Measurements from ENCODE around the gene NSUN2. TPM values are rescaled to one million over a fixed set of nuclear protein-coding genes. Genes with fewer than 3 reads are reported as not detected.

NSUN2 gene
- total RNA-seq, result 10 to 100 TPM; 29.9 to 77.1 (median 51.7) TPM

GRCh38 chr5:6632888-6633468 is at the start of gene NSUN2, which contains the start of gene SRD5A1:
Gene NSUN2 (minus strand): TSS chr5:6633044. CDS start chr5:6632979, 65 bp downstream.
Gene SRD5A1 (plus strand): TSS chr5:6633440. CDS start chr5:6633577, 137 bp downstream.
- Histone ChIP-seq H3K36me3 (peaks cover 0 to 18% (median 7%) of the 10 kb centered on the region in 4 donors), H3K4me3 (peak within 1 kb of the TSS; percentile 89 to 93 (median 92)), H3K27me3 (no peaks in the 10 kb centered on the region), H3K27ac (peak within 1 kb of the TSS; percentile 85 to 94 (median 92)), H3K4me1 (peaks cover 9 to 27% (median 22%) of the 10 kb centered on the region in 4 donors), H3K9me3 (no peaks in the 10 kb centered on the region)
- WGBS, 2 donors (ENCODE audit: low coverage in 1 of 2), result 0% methylated on average over 62 of the region's 66 CpGs; no CpG with 5 or more reads in 1 of the 2 donors
- DNase-seq, result peak; percentile 94
- in situ Hi-C loops (cut with MboI; ENCODE audit: low pct_ligation_motif_present in 1 of 4, low pct_unique_long_range_greater_than_20kb in 1 of 4, low sequenced_read_pairs in 3 of 4), result loop anchor here in 2 of 4 donors (10.0 to 25.0 kb wide), 2 partner anchors 82 to 104 kb away; partner anchors contain the start of gene TENT4A (in 1 of the 2)
- intact Hi-C loops (cut with DNase I; ENCODE audit: low total_unique reads), result loop anchor here (2.0 to 5.0 kb wide), 2 partner anchors 79 to 112 kb away; partner anchors contain the start of gene TENT4A
- TF ChIP-seq CTCF (IDR thresholded peaks at IDR 0.05), result no peak
- no peak for TF ChIP-seq EP300 (IDR thresholded peaks at IDR 0.05; ENCODE audit: low read depth)
- peak; percentile 40 to 75 (median 75) for TF ChIP-seq POLR2AphosphoS5 (IDR thresholded peaks at IDR 0.05)
- peak; percentile 55 for TF ChIP-seq POLR2A (IDR thresholded peaks at IDR 0.05)

- WGBS, 2 donors (ENCODE audit: low coverage in 1 of 2), result 76% methylated on average over 8 to 11 of the region's 11 CpGs
- in situ Hi-C loops (cut with MboI; ENCODE audit: low pct_ligation_motif_present in 1 of 4, low pct_unique_long_range_greater_than_20kb in 1 of 4, low sequenced_read_pairs in 3 of 4) (no loop called here), intact Hi-C loops (cut with DNase I; ENCODE audit: low total_unique reads) (no loop called here)
- no peak for DNase-seq
- Histone ChIP-seq H3K27ac (no peak overlapping the region), H3K4me1 (peaks cover 0 to 5% (median 0%) of the 10 kb centered on the region in 4 donors), H3K4me3 (no peak overlapping the region), H3K36me3 (no peaks in the 10 kb centered on the region), H3K9me3 (no peaks in the 10 kb centered on the region), H3K27me3 (peaks cover 9% of the 10 kb centered on the region)
- TF ChIP-seq POLR2A (IDR thresholded peaks at IDR 0.05) (no peak), POLR2AphosphoS5 (IDR thresholded peaks at IDR 0.05) (no peak), CTCF (IDR thresholded peaks at IDR 0.05) (no peak), EP300 (IDR thresholded peaks at IDR 0.05; ENCODE audit: low read depth) (no peak)
Observed at GRCh38 chr5:6682239-6682638, 49.4 kb upstream of the NSUN2 start.

- in situ Hi-C loops (cut with MboI; ENCODE audit: low pct_ligation_motif_present in 1 of 4, low pct_unique_long_range_greater_than_20kb in 1 of 4, low sequenced_read_pairs in 3 of 4), result no loop called here
- Histone ChIP-seq H3K27me3 (peaks cover 7% of the 10 kb centered on the region), H3K4me1 (no peaks in the 10 kb centered on the region), H3K27ac (no peak overlapping the region), H3K4me3 (no peak overlapping the region), H3K36me3 (no peaks in the 10 kb centered on the region), H3K9me3 (no peaks in the 10 kb centered on the region)
- intact Hi-C loops (cut with DNase I; ENCODE audit: low total_unique reads), result no loop called here
- DNase-seq, result no peak
- WGBS, 2 donors (ENCODE audit: low coverage in 1 of 2), result 44 to 82% methylated on average over 2 of the region's 2 CpGs
- TF ChIP-seq CTCF (IDR thresholded peaks at IDR 0.05) (no peak), EP300 (IDR thresholded peaks at IDR 0.05; ENCODE audit: low read depth) (no peak), POLR2AphosphoS5 (IDR thresholded peaks at IDR 0.05) (no peak), POLR2A (IDR thresholded peaks at IDR 0.05) (no peak)
Observed at GRCh38 chr5:6681682-6682081, 48.8 kb upstream of the NSUN2 start.

- Histone ChIP-seq H3K36me3 (no peaks in the 10 kb centered on the region), H3K4me3 (no peak overlapping the region), H3K27me3 (peaks cover 2% of the 10 kb centered on the region), H3K27ac (no peak overlapping the region), H3K9me3 (no peaks in the 10 kb centered on the region), H3K4me1 (no peaks in the 10 kb centered on the region)
- DNase-seq, result no peak
- intact Hi-C loops (cut with DNase I; ENCODE audit: low total_unique reads), result no loop called here
- WGBS, 2 donors (ENCODE audit: low coverage in 1 of 2), result 33 to 64% methylated on average over 1 to 6 of the region's 6 CpGs
- in situ Hi-C loops (cut with MboI; ENCODE audit: low pct_ligation_motif_present in 1 of 4, low pct_unique_long_range_greater_than_20kb in 1 of 4, low sequenced_read_pairs in 3 of 4), result no loop called here
- TF ChIP-seq POLR2AphosphoS5 (IDR thresholded peaks at IDR 0.05), result no peak
- TF ChIP-seq POLR2A (IDR thresholded peaks at IDR 0.05), result no peak
- TF ChIP-seq EP300 (IDR thresholded peaks at IDR 0.05; ENCODE audit: low read depth), result no peak
- TF ChIP-seq CTCF (IDR thresholded peaks at IDR 0.05), result no peak
Observed at GRCh38 chr5:6680922-6681321, 48.1 kb upstream of the NSUN2 start.

Data from transverse colon (tissue), 4 donors.